Measurements from ENCODE around the gene DDX10.
A peak's percentile ranks its signal among the peaks of the same experiment; 100 is the strongest.

Gene DDX10

DNA sequence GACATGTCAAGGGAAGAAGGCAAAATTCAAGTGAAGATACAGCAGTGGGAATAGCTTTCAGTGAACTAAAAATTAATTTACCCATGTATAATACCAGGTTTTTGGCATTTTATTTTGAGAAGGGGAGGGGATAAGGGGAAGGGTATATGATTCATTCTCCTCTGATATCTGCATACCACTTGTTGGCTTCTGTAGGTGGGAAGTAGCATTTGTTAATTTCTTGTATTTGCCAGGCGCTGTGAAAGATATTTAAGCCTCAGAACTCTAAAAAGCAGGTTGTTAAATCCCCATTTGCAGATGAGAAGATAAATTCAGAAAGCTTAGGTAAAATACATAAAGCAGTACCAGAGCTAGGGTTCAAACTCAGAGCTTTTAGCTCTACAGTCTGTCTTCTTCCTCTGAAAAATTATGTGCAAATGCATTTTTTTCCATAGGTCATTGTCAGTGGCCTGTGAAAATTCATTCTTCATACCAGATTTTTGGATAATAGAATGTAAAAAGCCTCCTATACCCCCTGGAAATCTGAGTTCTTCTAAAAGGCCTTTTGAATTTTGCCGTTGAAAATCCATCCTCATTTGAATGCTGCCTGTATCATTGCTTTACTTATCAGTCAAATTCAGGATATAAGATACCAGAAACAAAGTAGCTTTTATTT is 221.3 kb downstream of the DDX10 start:
- TF ChIP-seq CTCF (conservative IDR thresholded peaks at IDR 0.05; ENCODE audit: low read length), result no peak
- no peak overlapping the region for H3K4me3 ChIP-seq (ENCODE audit: low read length)

GRCh38 chr11:108886660-108887009 is 221.8 kb downstream of the DDX10 start:
- peak; percentile 52 for DNase-seq (ENCODE audit: low read depth)
- TF ChIP-seq CTCF (conservative IDR thresholded peaks at IDR 0.05; ENCODE audit: low read length), result no peak
- no peak overlapping the region for H3K4me3 ChIP-seq (ENCODE audit: low read length)

More for the DNA sequence above, 221.3 kb downstream of the DDX10 start:
- DNase-seq (ENCODE audit: low read depth), result no peak

DNA sequence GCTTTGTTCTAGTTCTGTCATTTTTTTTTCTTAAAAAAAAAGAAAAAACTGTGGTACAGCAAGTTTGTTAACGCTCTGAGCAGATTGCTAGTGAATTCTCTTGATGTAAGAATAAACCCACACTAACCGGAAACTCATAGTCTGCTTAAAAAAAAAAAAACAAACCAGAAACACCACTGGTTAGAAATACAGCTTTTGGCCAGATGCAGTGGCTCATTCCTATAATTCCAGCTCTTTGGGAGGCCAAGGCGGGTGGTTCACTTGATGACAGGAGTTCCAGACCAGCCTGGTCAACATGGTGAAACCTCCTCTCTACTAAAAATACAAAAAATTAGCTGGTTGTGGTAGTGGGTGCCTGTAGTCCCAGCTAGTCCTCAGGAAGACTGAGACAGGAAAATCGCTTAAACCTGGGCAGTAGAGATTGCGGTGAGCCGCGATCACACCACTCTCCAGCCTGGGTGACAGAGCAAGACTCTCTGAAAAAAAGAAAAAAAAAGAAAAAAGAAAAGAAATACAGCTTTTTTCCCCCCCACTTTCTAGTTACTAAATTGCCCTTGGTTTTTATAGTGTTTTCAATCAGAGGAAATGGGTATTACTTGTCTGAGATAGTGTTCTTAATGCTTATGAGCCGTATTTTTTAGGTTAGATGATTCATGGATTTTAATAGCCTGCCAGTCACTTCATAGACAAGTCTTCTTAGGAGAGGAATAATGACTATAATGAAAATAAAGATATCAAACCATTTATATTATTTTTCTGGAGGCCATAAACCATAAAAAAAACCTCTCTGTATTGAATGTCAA is 222.8 kb downstream of the DDX10 start:
- DNase-seq (ENCODE audit: low read depth), result peak; percentile 90
- TF ChIP-seq CTCF (conservative IDR thresholded peaks at IDR 0.05; ENCODE audit: low read length), result no peak
- no peak overlapping the region for H3K4me3 ChIP-seq (ENCODE audit: low read length)

DNA sequence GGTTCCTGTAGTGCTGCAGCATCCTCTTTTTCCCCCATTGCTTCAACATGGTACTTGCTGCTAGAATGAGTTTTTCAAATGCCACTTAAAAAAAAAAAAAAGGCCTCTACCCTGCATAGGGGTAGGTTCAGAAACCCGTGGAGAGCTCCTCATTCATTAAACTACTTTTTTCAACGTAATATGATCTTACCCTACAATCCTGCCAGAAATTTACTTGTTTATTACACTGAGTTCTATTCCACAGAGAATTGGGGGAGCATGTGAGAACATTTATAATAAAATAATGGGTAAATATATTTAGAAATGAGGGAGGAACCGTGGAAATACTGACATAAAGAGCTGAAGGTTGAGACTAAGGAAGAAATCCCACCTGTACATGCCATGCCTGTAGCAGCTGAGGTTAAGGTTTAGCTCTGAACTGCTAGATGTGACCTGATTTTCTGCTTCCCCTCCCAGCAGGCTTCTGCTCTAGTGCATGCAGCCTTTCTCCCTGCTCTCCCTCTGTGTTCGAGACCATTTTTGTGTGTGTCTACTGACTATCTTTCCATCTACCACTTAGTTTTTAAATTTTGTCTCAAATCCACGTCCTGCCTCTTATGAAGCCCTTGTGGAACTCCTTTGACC is 225.7 kb downstream of the DDX10 start:
- TF ChIP-seq CTCF (conservative IDR thresholded peaks at IDR 0.05; ENCODE audit: low read length), result no peak
- no peak for DNase-seq (ENCODE audit: low read depth)
- H3K4me3 ChIP-seq (ENCODE audit: low read length), result no peak overlapping the region

DNA sequence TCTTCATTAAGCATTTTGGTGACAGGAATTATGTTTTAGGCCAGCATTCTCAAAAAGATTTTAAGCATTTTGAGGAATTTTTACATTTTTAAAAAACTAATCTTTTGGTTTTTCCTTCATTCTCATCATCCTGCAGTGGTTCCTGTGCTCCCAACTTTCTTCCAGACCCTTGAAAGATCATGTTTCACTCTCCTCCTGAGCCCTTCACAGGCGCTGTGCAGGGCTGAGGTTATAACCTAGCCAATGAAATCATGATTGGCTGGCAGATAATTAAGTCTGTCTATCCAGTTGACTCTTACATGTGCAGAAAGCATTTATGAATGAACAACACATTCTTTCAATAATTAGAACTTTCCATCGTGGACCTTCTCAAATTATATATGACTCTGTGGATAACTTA is 226.3 kb downstream of the DDX10 start:
- TF ChIP-seq CTCF (conservative IDR thresholded peaks at IDR 0.05; ENCODE audit: low read length), result no peak
- DNase-seq (ENCODE audit: low read depth), result no peak
- no peak overlapping the region for H3K4me3 ChIP-seq (ENCODE audit: low read length)

DNA sequence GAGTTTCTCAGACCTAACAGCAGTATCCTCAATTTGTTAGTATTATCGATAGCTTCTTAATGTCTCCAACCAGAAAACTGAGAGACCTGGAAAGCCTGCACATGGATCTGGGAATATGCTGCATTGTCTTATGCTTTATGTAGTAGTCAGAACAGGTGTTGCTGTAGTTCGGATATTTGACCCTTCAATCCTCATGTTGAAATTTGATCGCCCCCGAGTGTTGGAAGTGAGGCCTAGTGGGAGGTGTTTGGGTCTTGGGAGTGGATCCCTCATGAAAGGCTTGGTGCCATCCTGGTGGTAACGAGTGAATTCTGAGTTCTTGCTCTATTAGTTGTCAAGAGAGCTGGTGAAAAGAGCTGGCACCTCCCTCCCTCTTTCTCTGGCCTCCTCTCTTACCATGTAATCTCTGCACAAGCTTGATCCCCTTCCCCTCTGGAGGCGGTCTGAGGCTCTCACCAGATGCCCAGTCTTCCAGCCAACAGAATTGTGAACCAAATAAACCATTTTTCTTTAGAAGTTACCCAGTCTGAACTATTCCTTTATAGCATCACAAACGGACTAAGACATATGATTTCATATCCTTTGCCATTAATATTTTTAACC is 227.1 kb downstream of the DDX10 start:
- no peak for DNase-seq (ENCODE audit: low read depth)
- TF ChIP-seq CTCF (conservative IDR thresholded peaks at IDR 0.05; ENCODE audit: low read length), result no peak
- no peak overlapping the region for H3K4me3 ChIP-seq (ENCODE audit: low read length)
